ENCODE data around the gene GOPC.

GOPC gene

GRCh38 chr6:117605169-117605826, 3.0 kb upstream of the GOPC start:
- peak; percentile 91 for DNase-seq (ENCODE audit: low read depth)
- no peak overlapping the region for H3K4me3 ChIP-seq (replicated peaks; ENCODE audit: low read depth, low read length)
- TF ChIP-seq, protein P1, sequence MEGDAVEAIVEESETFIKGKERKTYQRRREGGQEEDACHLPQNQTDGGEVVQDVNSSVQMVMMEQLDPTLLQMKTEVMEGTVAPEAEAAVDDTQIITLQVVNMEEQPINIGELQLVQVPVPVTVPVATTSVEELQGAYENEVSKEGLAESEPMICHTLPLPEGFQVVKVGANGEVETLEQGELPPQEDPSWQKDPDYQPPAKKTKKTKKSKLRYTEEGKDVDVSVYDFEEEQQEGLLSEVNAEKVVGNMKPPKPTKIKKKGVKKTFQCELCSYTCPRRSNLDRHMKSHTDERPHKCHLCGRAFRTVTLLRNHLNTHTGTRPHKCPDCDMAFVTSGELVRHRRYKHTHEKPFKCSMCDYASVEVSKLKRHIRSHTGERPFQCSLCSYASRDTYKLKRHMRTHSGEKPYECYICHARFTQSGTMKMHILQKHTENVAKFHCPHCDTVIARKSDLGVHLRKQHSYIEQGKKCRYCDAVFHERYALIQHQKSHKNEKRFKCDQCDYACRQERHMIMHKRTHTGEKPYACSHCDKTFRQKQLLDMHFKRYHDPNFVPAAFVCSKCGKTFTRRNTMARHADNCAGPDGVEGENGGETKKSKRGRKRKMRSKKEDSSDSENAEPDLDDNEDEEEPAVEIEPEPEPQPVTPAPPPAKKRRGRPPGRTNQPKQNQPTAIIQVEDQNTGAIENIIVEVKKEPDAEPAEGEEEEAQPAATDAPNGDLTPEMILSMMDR (IDR thresholded peaks at IDR 0.05; ENCODE audit: low read length, missing control alignments), result peak; percentile 87

- no peak for DNase-seq (ENCODE audit: low read depth)
- TF ChIP-seq, protein P1 (IDR thresholded peaks at IDR 0.05; ENCODE audit: low read length, missing control alignments), result no peak
- H3K4me3 ChIP-seq (replicated peaks; ENCODE audit: low read depth, low read length), result no peak overlapping the region
Measured at GRCh38 chr6:117603821-117604220, 1.5 kb upstream of the GOPC start.

GRCh38 chr6:117602899-117603588, 733 bp upstream of the GOPC start:
- H3K4me3 ChIP-seq (replicated peaks; ENCODE audit: low read depth, low read length), result peak overlapping the region; percentile 85
- TF ChIP-seq, protein P1 (IDR thresholded peaks at IDR 0.05; ENCODE audit: low read length, missing control alignments), result no peak
- DNase-seq (ENCODE audit: low read depth), result no peak

GRCh38 chr6:117601811-117602150, 530 bp downstream of the GOPC start:
- H3K4me3 ChIP-seq (replicated peaks; ENCODE audit: low read depth, low read length), result peak overlapping the region; percentile 85
- DNase-seq (ENCODE audit: low read depth), result no peak
- TF ChIP-seq, protein P1 (IDR thresholded peaks at IDR 0.05; ENCODE audit: low read length, missing control alignments), result no peak

GRCh38 chr6:117600008-117600743, 2.1 kb downstream of the GOPC start:
- no peak for DNase-seq (ENCODE audit: low read depth)
- peak overlapping the region; percentile 85 for H3K4me3 ChIP-seq (replicated peaks; ENCODE audit: low read depth, low read length)
- TF ChIP-seq, protein P1 (IDR thresholded peaks at IDR 0.05; ENCODE audit: low read length, missing control alignments), result no peak

- H3K4me3 ChIP-seq (replicated peaks; ENCODE audit: low read depth, low read length), result no peak overlapping the region
- TF ChIP-seq, protein P1 (IDR thresholded peaks at IDR 0.05; ENCODE audit: low read length, missing control alignments), result no peak
- DNase-seq (ENCODE audit: low read depth), result no peak
Measured at GRCh38 chr6:117597755-117598154, 4.6 kb downstream of the GOPC start.

All from fibroblast of pulmonary artery (primary cell).